HG02884 (cell line): ENCODE data around the gene MAEA.

Experiments
- ATAC-seq: cut with Tn5 transposase; IDR thresholded peaks from one replicate; pipeline ENCODE4 v1.9.1; 2021; ENCODE audit warnings: mild to moderate bottlenecking, moderate library complexity; ENCODE audit not compliant: unreplicated experiment

The MAEA gene

DNA sequence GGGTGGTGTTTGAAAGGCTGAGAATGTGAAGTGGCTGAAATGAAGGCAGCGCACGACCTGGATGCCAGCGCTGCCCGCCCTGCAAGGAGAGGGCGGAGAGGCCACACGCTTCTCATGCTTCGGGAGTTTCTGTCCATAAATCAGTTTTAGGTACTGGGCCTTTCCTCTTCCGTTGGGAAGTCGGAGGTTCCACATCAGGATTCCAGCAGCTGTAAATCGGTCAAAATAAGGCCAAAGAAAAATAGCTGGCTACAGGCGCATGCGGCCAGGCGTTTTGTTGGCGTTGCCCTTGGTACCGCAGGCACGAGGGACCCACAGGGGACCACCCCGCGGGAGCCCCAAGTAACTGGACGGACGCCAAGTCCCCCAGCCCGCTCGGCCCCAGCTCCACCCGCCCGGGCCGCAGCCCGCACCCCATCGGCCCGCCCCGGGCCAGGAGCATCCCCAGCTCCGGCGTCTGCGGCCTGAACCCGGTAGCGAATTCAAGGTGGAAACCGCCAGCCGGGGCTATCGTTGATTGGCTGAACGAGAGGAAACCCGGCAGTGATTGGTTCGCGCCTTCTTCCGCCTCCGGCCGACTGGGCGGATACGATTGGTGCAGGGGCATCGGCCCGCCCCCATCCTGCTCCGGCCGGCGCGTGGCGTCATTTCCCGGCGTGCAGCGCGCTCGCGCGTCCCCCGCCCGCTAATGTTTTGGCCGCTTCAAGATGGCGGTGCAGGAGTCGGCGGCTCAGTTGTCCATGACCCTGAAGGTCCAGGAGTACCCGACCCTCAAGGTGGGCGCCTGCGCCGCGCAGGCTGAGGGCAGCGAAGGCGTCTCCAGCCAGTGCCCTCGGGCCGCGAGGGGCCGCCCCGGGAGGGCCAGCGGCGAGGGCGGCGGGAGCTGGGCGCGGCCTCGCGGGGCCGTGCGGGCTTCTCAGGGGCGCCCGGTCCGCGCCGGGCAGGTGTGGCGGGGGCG is at the start of gene MAEA:
TSS of gene MAEA (plus strand) at position 685 of the 958 bp plus-strand sequence. CDS start at position 708, 23 bp downstream.
- peak; percentile 94 for ATAC-seq

DNA sequence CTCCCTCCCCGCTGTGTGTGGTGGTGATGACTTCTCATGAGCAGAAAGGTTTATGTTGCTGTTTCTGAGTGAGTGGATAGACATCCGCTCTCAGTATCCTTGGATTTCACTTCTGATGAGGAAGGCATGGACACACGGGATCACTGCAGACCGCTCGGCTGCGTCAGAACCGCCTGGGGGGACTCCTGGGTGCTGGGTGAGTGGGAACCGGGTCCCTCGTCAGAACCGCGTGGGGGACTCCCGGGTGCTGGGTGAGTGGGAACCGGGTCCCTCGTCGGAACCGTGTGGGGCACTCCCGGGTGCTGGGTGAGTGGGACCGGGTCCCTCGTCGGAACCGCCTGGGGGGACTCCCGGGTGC is 49.8 kb upstream of the MAEA start:
- no peak for ATAC-seq

DNA sequence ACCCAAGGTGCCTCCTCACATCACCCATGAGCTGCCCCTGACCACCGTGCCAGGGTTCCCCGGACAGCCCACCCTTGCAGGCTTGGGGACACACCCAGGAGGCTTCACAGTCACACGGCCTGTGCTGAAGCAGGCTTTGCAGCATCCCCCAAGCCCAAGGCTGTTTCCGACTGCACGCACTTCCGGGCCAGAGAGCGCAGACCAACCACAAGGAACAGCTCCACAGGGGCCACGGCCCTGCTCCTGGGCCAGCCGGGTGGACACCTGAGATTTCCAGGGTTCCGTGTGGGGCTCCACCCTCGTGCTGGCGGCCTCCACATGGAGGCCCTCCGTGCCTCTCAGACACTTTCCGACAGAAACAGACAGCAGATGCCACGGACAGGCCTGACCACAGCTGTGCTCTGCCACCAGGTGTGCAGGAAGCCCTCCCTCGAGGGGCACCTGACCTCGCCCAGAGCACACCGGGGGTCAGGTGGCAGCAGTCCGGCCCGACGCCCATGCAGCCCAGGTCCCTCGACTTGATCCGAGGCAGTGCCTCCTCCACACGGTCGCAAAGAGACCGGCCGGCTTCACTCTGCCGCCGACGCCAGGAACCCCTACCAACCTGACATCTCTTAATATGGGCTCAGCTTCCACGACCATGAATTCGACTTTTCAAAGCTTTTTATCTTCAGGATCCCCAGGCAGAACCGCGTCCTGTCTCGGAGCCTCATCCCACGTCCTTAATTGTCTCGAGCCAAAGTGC is 48.8 kb upstream of the MAEA start:
- ATAC-seq, result no peak

DNA sequence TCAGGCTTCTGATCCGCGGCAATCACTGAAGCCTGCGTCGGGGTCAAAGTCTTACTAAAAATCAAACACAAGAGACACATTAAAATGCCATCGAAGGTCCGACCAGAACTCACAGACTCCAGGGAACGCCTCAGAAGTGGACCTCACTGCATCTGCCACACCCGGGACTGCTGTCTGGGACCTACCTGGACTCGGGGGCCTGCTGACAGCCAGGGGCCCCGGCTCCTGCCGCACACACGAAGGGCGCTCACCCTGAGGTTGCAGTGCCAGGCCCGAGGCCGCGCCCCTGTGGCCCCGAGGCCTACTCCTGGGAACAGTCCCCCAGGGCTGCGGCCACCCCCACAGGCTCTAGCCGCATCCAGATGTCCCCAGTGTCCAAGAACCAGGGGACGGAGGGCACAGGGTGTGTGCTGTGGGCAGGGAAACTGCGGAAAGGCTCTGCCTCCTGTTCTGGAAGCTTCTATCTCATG is 48.2 kb upstream of the MAEA start:
- no peak for ATAC-seq

DNA sequence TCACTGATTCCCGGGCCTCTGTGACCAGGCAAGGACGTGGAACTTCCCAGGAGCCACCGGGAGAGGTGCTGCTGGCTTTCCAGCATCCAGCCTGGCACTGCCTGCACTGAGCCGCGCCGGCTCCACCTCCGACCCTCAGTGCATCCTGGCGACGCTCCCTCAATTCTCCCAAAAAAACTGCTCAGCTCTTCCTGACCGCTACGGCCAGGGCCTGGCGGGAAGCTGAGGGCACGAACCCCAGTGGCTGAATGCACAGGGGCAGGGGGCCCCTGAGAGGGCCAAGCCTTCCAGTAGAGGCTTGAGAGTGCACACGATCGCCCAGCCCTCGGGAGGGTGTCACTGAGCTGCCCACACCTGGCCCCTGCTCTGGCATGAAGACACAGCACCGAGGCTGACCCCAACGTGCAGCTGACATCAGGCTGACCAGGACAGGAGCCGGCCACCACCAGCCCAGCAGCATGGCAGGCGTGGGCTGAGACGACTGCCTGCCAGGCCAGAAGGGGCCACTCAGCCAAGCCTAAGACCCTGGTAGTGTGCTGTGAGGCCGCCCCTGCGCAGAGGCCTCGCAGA is 47.7 kb upstream of the MAEA start:
- no peak for ATAC-seq

DNA sequence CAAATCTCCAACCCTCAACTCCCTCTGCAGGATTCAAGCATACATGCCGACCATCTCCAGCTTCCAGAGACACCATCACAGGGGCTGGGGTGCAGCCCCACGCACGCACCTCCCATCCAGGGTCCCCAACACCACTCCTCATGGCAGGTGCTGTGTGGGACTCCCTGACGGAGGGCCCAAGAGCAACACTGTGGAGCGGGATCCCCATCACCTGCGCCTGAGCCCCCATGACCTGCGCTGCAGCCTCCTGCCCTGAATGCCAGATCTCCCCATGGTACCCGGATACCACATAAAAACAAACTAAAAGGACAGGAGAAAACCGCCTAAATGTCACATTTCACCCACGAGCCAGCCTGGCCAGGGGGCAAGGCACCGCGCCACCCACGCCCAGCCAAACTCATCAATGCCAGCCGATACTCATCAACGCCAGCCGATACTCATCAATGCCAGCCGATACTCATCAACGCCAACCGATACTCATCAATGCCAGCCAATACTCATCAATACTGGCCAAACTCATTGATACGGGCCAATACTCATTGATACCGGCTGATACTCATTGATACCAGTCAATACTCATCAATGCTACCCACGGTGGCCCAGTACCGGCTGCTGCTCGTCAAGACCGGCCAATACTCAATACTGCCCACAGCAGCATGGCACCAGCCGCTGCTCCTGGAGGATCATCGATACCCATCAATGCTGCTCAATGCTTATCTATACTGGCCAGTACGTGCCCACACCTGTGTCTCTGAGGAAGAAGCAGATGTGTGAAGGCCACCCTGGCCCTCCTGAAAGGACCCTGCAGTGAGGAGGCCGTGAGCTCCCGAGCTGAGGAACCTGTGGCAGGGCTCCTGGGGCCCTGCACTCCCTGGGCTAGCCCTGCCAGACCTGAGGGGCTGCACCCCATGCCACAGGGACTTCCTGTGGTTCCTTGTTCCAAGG is 46.9 kb upstream of the MAEA start:
- no peak for ATAC-seq

DNA sequence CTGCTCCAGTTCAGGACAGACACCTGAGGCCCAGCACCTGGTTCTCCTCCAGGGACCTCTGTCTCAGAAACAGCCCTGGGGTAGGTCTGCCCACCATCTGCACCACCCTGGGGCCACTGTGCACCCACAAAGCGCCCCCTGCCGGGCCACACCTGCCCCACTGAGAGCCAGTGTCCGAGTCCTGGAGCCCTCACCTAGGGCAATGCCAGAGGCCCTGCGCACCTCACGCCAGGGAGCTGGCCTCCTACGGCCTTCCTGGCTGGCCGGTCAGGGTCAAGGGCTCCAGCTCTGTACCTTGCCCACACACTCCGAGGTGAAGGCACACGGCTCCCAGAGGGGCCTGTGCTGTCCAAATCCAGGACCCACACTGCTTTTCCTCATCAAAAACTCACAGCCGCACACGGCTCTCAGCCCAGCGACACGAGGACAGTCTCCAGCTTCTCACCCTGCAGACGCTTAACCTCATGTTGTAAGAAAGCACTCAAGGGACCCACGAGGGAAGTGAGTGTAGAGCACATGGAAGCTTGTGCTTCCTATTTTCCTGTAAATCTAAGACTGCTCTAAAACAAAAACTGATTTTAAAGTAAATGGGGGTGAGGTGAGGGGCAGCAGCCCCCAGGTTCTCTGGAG is 46.1 kb upstream of the MAEA start:
- no peak for ATAC-seq

DNA sequence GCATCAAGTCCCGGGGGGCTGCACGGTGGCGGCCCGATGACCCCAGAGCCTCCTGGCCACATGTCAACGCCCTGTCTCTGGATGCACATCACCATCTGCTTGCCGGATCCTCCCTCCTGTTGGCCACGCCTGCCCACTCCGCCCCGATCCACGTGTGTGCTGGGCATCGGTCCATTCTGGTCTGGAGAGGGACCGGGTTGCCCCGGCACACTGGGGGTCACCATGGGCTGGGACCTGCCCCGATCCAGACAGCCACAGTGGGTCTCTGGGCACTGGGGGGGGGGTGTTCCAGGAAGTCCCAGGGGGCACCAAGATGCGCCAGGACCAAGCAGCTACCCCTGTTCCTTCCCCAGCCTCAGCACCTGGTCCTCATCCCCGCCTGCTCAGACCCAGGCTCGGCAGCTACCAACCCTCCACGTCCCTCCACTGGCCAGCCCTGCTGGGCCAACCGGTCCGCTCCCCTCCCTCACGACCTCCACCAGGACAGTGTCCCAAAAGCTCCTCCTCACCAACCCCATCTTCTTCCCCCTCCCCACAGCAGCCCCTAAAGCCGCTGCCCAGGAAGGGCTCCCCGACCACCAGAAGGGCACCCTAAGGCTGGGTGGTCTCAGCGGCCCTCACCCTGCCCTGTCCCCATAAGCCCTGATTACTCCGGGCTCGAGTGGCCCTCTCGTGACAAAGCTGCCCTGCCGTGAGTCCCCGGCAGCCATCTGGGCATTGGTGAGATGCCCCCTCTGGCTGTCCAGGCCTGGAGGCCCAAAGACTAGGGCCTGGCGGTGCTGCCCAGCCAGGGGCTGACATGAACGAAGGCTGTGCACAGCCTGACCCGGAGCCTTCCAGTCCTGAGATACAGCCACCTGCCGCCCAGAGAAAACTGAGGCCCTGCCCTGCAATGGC is 45.4 kb upstream of the MAEA start:
- ATAC-seq, result no peak

DNA sequence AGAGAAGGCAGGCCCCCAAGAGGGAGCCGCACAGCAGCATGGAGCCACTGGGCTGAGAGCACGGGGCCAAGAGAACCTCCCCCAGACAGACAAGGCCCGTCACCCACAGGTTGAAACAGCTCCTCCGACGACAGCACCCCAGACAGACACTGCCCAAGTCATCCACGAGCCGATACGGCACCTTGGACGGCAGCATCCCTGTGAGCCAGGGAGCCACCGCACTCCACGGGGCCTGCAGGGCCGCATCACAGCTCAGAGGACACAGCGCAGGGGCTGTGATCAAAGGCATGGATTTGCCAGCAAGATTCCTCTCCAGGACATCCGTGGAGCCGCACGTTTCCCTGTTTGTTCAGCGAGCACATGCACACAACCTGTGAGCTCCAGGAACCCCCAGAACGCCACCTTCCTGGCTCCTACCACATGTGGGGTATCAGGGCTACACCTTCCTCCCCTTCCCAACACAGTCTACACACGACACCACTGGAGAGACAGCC is 44.7 kb upstream of the MAEA start:
- ATAC-seq, result no peak

DNA sequence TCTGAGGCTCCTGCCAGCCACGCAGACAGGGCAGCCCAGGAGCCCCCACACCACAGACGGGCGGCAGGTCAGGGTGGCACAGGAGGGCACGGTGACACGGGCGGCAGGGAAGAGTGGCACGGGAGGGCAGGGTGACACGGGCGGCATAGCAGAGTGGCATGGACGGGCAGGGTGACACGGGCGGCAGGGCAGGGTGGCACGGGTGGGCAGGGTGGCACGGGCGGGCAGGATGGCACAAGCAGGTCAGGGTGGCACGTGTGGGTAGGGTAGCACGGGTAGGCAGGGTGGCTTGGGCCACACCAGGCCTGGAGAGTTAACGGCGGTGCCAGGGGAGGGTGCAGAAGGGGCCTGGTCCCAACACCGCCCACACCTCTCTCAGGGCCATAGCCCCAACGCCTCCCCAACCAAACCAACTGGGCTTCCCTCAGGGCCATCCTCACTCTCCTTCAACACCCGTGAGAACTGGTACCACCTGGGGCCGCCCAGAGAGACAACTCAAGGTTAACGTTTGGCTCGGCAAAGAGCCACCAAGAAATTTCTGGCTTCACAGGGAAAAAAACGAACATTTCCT is 44.1 kb upstream of the MAEA start:
- ATAC-seq, result no peak

DNA sequence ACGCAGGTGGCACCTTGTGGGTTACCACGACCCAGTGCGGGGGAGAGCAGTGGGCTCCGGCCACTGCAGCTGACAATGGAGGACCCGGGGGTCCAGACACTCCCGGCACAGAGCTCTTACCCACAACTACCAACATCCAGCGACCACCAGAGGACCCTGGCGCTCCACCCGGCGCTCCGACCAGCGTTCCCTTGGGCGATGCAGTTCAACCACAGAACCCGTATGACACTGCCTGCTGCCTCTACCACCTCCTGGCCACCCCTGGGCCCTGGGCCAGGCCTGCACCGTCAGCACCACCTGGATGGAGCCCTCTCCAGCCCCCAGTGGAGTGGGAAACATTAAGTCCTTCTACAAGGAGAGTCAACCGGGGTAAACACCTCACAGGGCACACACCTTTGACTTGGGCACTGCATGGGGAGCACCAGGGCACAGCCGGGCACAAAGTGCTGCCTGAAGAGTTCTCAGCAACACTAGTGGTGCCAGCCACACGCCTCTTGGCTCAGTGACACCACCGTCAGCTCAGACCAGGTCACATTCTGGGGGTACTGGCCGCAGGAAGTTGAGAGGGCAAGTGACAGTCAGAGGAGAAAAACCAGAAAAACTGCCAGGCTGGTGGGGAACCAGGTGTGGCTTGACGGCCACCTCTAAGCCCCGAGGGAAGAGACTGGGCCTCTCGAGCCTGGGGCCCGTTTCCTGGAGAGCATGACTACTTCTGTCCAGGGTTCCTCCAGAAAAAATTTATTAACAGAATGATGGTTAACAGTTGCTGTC is 43.4 kb upstream of the MAEA start:
- no peak for ATAC-seq

DNA sequence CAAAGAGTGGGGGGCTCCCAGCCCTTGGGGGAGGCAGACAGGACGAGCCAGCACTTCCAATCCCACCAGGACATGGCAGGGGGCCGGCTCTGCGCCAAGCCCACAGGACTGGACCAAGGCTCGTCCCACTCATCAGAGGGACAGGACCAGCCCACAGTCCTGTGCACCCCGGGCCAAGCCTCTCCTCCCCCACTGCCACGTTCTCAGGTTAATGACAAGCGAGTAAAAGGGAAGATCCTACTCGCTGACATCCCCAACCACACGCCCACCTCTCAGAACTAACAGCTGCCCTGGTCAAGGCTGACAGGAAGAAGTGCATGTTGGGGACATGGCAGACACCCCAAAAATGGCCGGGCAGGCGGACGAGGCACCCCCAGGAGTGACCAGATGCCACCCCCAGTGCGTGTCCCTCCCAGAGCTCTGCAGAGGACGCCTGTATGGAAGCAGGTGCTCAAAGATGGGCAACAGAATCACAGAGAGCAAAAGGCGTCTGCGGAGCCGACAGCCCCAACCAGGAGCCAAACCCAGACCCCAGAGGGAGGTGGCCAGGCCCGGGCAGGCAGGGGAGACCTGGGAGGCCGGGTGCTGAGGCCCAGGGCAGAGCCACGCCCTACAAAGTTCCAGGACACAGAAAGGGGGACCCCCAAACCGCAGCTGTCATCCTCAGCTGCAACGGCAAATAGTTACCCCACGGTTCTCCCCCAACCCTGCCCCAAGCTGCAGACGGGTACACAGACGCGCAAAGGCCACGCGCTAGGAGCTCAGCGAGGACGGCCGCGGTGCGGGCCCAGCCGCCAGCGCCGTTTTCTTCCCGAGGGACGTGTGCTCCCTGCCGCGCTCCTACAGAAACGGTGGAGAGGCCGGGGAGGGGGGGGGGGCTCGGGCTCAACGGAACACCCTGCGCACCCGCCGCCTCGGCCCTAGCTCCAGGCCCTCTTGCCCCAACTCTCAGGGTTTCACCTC is 42.5 kb upstream of the MAEA start:
- ATAC-seq, result no peak

DNA sequence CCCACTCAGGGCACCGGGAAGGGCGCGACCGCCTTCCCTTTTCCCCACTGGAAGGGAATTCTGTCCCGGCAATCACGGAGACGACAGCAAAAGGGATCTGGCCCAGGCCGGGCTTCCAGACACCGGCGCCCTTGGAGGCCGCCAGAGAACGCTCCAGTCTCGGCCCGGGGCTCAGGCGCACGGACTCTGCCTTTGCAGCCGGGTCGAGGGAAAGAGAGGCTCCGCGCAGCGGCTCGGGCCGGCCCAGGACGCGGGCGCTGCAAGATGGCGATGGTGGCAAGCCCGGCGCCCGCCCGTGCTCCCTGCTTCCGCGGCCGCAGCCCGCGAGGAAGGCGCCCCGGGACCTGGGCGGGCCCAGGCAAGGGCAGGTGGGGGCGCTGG is 41.8 kb upstream of the MAEA start:
- no peak for ATAC-seq

DNA sequence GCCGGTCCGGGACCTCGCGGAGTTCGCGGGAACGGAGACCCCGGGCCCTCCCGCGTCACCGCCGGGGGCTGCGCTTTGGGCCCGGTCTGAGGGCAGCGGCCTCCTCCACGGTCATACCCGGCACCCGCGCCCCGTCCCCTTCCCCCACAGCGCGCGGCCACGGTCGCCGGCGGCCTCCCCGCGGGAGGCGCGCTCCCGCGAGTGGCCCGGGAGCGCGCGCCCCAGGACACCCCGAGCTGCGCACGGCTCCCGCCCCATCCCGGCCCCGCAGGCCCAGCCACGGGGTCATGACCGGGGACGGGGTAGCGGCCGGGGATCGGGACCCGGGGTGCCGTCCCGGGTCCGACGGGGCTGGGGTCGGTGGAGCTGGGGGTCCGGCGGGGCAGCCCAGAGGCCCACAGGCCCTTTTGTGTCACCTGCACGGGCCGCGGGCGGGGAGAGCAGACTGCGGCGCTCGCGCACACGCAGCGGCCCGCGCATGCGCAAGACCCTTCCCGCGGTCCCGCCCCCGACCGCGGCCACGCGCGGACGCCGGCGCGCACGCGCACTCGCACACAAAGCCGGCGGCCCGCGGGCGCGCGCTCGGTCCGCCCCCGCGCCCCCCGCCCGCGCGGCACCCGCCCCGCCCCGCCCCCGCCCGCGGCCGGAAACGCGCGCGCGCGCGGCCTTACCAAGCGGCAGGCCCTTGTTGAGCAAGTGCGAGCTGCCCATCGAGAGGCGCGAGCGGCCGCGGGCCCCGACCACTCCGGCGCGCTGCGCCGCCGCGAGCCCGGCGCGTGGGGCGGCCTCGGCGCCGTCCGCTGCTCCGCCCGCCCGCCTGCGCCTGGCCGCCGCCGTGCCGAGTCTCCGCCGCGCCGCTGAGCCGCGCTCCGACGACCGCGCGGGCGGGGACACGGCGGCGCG is 41.2 kb upstream of the MAEA start, which contains the start of gene CTBP1:
TSS of gene CTBP1 (minus strand) at position 886 of the 903 bp plus-strand sequence. CDS start 7,799 bp downstream, outside the sequence.
- peak; percentile 39 for ATAC-seq

DNA sequence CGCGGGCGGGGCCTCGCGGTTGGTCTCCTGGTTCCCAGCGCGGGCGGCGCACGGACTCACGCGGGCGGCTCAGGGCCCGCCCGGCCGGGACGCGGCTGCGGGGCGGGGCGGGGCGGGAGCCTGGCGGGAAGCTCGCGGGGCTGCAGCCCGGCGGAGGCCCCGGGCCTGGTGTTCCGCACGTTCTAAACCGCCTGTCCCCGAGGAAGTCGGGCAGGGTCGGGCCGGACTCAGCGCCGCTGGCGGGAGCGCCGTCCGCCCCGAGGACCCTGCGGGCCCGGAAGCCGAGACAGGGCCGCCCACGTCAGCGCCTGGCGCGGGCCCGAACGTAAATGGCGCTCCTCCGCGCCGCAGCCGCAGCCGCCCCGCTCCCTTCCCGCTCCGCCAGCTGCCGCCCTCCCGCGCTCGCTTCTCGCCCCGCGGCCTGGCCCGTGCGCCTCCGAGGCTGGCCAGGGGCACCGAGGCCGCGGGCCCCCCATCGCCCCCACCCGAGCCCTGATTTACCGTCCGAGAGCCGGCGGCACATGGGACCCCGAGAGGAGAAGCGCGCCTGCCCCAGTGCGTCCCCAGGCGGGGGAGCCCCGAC is 40.5 kb upstream of the MAEA start:
- ATAC-seq, result peak; percentile 50
